HEK293 (cell line): Measurements from ENCODE around the gene EIF4E3.

Experiments
- CTCF ChIA-PET: fragments of 350-600 bp; formaldehyde crosslinking; extraction: SDS; loops from one replicate; lab custom pipeline; 2021; ENCODE audit warnings: antibody characterized with exemption; lab: Yijun Ruan, JAX
- POLR2A ChIA-PET: fragments of 300-600 bp; formaldehyde crosslinking; extraction: SDS; loops from one replicate; lab custom pipeline; 2020; ENCODE audit warnings: antibody characterized with exemption, inconsistent platforms; lab: Yijun Ruan, JAX
- H3K27ac ChIP-seq: fragments of 200-500 bp; sonication (Bioruptor generic); 2 replicates; pipeline ENCODE4 v1.5.1; 2014; ENCODE audit warnings: low read depth, low read length, control low read depth, inconsistent platforms; ENCODE audit errors: extremely low read depth
- H3K36me3 ChIP-seq, 2 experiments: fragments of 200-500 bp in 1 of 2; sonication (Bioruptor generic) in 1 of 2; 1 replicate in 1 of 2; 2 replicates in 1 of 2; pipeline ENCODE4 v1.5.1; 2014 to 2017; ENCODE audit warnings: inconsistent platforms in 2 of 2, low read length in 2 of 2; ENCODE audit not compliant: control insufficient read depth in 2 of 2, insufficient read depth in 1 of 2
- H3K4me1 ChIP-seq: fragments of 200-500 bp; sonication (Bioruptor generic); 2 replicates; pipeline ENCODE4 v1.5.1; 2014; ENCODE audit warnings: mild to moderate bottlenecking, low read length, inconsistent platforms; ENCODE audit not compliant: control insufficient read depth, insufficient read depth
- H3K4me3 ChIP-seq: 2 replicates; pipeline ENCODE4 v1.5.1; 2011; ENCODE audit warnings: low read depth, mild to moderate bottlenecking, control low read depth, low read length, moderate library complexity
- H3K9me3 ChIP-seq: fragments of 200-500 bp; sonication (Bioruptor generic); 2 replicates; pipeline ENCODE4 v1.5.1; 2014; ENCODE audit warnings: low read depth, low read length, inconsistent platforms; ENCODE audit not compliant: control insufficient read depth, insufficient read depth
- CTCF ChIP-seq: fragments of 450-650 bp; formaldehyde crosslinking; IDR thresholded peaks from 2 replicates; pipeline ENCODE4 v1.5.1; 2016; ENCODE audit warnings: missing biosample characterization, missing genetic modification characterization
- GFI1B ChIP-seq: fragments of 450-650 bp; formaldehyde crosslinking; IDR thresholded peaks from 2 replicates; pipeline ENCODE4 v1.5.1; 2016; ENCODE audit warnings: missing biosample characterization, missing genetic modification characterization
- HOXD13 ChIP-seq: sonication (generic); formaldehyde crosslinking; IDR thresholded peaks from 2 replicates; pipeline ENCODE4 v1.8.0; 2022; ENCODE audit warnings: missing genetic modification reagents, borderline replicate concordance
- KLF7 ChIP-seq: fragments of 450-650 bp; formaldehyde crosslinking; IDR thresholded peaks from 2 replicates; pipeline ENCODE4 v1.5.1; 2016; ENCODE audit warnings: missing biosample characterization, missing genetic modification characterization, borderline replicate concordance
- OVOL3 ChIP-seq: fragments of 450-650 bp; formaldehyde crosslinking; IDR thresholded peaks from 2 replicates; pipeline ENCODE4 v1.5.1; 2016; ENCODE audit warnings: missing biosample characterization, missing genetic modification characterization
- TRIM28 ChIP-seq: IDR thresholded peaks from 2 replicates; pipeline ENCODE4 v1.6.1; 2011; ENCODE audit warnings: low read length, control low read depth, borderline replicate concordance
- YY2 ChIP-seq: fragments of 450-650 bp; formaldehyde crosslinking; IDR thresholded peaks from 2 replicates; pipeline ENCODE4 v1.5.1; 2016; ENCODE audit warnings: missing biosample characterization, missing genetic modification characterization
- ZBTB17 ChIP-seq: fragments of 450-650 bp; formaldehyde crosslinking; IDR thresholded peaks from 2 replicates; pipeline ENCODE4 v1.5.1; 2016; ENCODE audit warnings: missing biosample characterization, missing genetic modification characterization
- ZBTB48 ChIP-seq: fragments of 450-650 bp; formaldehyde crosslinking; IDR thresholded peaks from 2 replicates; pipeline ENCODE4 v1.5.1; 2016; ENCODE audit warnings: missing biosample characterization, missing genetic modification characterization
- ZNF10 ChIP-seq: fragments of 450-650 bp; formaldehyde crosslinking; IDR thresholded peaks from 2 replicates; pipeline ENCODE4 v1.5.1; 2017; ENCODE audit warnings: missing biosample characterization, missing genetic modification characterization
- ZNF112 ChIP-seq: fragments of 450-650 bp; formaldehyde crosslinking; IDR thresholded peaks from 2 replicates; pipeline ENCODE4 v1.5.0; 2017; ENCODE audit warnings: missing biosample characterization, missing genetic modification characterization
- ZNF175 ChIP-seq: fragments of 450-650 bp; formaldehyde crosslinking; IDR thresholded peaks from 2 replicates; pipeline ENCODE4 v1.5.1; 2016; ENCODE audit warnings: missing biosample characterization, missing genetic modification characterization
- ZNF202 ChIP-seq: fragments of 450-650 bp; formaldehyde crosslinking; IDR thresholded peaks from 2 replicates; pipeline ENCODE4 v1.5.1; 2016; ENCODE audit warnings: missing biosample characterization, missing genetic modification characterization, borderline replicate concordance
- ZNF274 ChIP-seq, 2 experiments: fragments of 200-500 bp in 1 of 2; fragments of 450-650 bp in 1 of 2; sonication (Bioruptor generic) in 1 of 2; formaldehyde crosslinking in 1 of 2; IDR thresholded peaks; 2 replicates each; pipeline versions ENCODE4 v1.5.1 to v1.6.1; 2014 to 2016; ENCODE audit warnings: borderline replicate concordance in 1 of 2, inconsistent platforms in 1 of 2, low read length in 1 of 2, missing biosample characterization in 1 of 2, missing genetic modification characterization in 1 of 2
- ZNF280C ChIP-seq: fragments of 450-650 bp; formaldehyde crosslinking; IDR thresholded peaks from 2 replicates; pipeline ENCODE4 v1.5.1; 2016; ENCODE audit warnings: missing biosample characterization, missing genetic modification characterization
- ZNF292 ChIP-seq: fragments of 450-650 bp; formaldehyde crosslinking; IDR thresholded peaks from 2 replicates; pipeline ENCODE4 v1.5.1; 2016; ENCODE audit warnings: low read depth, missing biosample characterization, missing genetic modification characterization, borderline replicate concordance
- ZNF324 ChIP-seq: fragments of 450-650 bp; formaldehyde crosslinking; IDR thresholded peaks from 2 replicates; pipeline ENCODE4 v1.5.1; 2016; ENCODE audit warnings: missing biosample characterization, missing genetic modification characterization
- ZNF335 ChIP-seq: fragments of 450-650 bp; formaldehyde crosslinking; conservative IDR thresholded peaks from 2 replicates; pipeline ENCODE4 v1.5.1; 2016; ENCODE audit warnings: missing biosample characterization, missing genetic modification characterization
- ZNF426 ChIP-seq: fragments of 450-650 bp; formaldehyde crosslinking; IDR thresholded peaks from 2 replicates; pipeline ENCODE4 v1.5.1; 2017; ENCODE audit warnings: missing biosample characterization, missing genetic modification characterization, mild to moderate bottlenecking, inconsistent platforms, moderate library complexity
- ZNF488 ChIP-seq: fragments of 450-650 bp; formaldehyde crosslinking; IDR thresholded peaks from 2 replicates; pipeline ENCODE4 v1.5.1; 2016; ENCODE audit warnings: missing biosample characterization, missing genetic modification characterization
- ZNF707 ChIP-seq: fragments of 450-650 bp; formaldehyde crosslinking; IDR thresholded peaks from 2 replicates; pipeline ENCODE4 v1.5.1; 2016; ENCODE audit warnings: missing biosample characterization, missing genetic modification characterization
- ZNF776 ChIP-seq: fragments of 450-650 bp; formaldehyde crosslinking; IDR thresholded peaks from 2 replicates; pipeline ENCODE4 v1.5.0; 2017; ENCODE audit warnings: missing biosample characterization, missing genetic modification characterization, borderline replicate concordance

The EIF4E3 gene

GRCh38 chr3:71646971-71647370, 78.2 kb downstream of the EIF4E3 start (continued):
- TF ChIP-seq ZNF335 (tag by site-specific recombination), result no peak
- TF ChIP-seq GFI1B (tag by site-specific recombination), result no peak
- no peak for TF ChIP-seq ZNF280C
- TF ChIP-seq ZNF175 (tag by site-specific recombination), result no peak
- no peak for TF ChIP-seq ZNF707
- no peak for TF ChIP-seq ZNF202
- TF ChIP-seq CTCF (tag by site-specific recombination), result no peak

GRCh38 chr3:71645140-71645539, 80.1 kb downstream of the EIF4E3 start:
- ChIA-PET CTCF (interaction anchor here (1.5 kb wide), 1 partner anchor 1094 kb away, joined by 3 read pairs; no protein-coding TSS in a partner anchor), POLR2A (no interaction called here)
- Histone ChIP-seq H3K4me1 (no peaks in the 10 kb centered on the region), H3K4me3 (no peak overlapping the region), H3K27ac (no peak overlapping the region), H3K36me3 (no peaks in the 10 kb centered on the region), H3K9me3 (no peaks in the 10 kb centered on the region)
- TF ChIP-seq ZNF112 (tag by site-specific recombination) (no peak), OVOL3 (tag by site-specific recombination) (no peak), ZNF324 (tag by site-specific recombination) (no peak), KLF7 (tag by site-specific recombination) (no peak), ZNF10 (tag by site-specific recombination) (no peak), ZNF426 (tag by site-specific recombination) (no peak), ZNF292 (tag by site-specific recombination) (no peak), YY2 (tag by site-specific recombination) (no peak), HOXD13 (CRISPR knock-in tag) (no peak), ZNF776 (tag by site-specific recombination) (no peak), TRIM28 (no peak), ZNF488 (tag by site-specific recombination) (no peak), ZBTB48 (tag by site-specific recombination) (no peak), ZBTB17 (tag by site-specific recombination) (no peak), ZNF274 (IDR thresholded peaks at IDR 0.05; ENCODE audit: low read length) (no peak), ZNF274 (tag by site-specific recombination; IDR thresholded peaks at IDR 0.05; ENCODE audit: borderline replicate concordance) (no peak)
